CD4-positive, alpha-beta T cell (primary cell): ENCODE measurements around the gene PRR20C. TPM values are rescaled to one million over a fixed set of nuclear protein-coding genes. Genes with fewer than 3 reads are reported as not detected.
"Not testable (repeated sequence)": the region's sequence is repeated elsewhere in the genome, so short reads cannot be mapped to it uniquely, and the experiment has no call there.

ENCODE experiments used
- ATAC-seq: fragments of 200-7000 bp; cut with Tn5 transposase; one replicate; pipeline ENCODE4 v1.10.0; 2022; ENCODE audit warnings: mild to moderate bottlenecking; ENCODE audit not compliant: poor library complexity
- CTCF ChIA-PET: fragments of 350-600 bp; sonication (Branson Sonifier 250); formaldehyde crosslinking; loops from one replicate; lab custom pipeline; 2021; ENCODE audit warnings: antibody characterized with exemption, inconsistent platforms; lab: Charles Lee
- POLR2A ChIA-PET: fragments of 350-600 bp; sonication (Branson Sonifier 250); formaldehyde crosslinking; loops from one replicate; lab custom pipeline; 2021; ENCODE audit warnings: antibody characterized with exemption, inconsistent platforms; lab: Charles Lee
- DNase-seq, 14 experiments: peaks; one replicate each; pipeline ENCODE4 v3.0.0-alpha.2; 2013 to 2020; ENCODE audit warnings: mixed read lengths in 2 of 14
- H3K27ac ChIP-seq, 2 donors: one replicate each; pipeline versions ENCODE4 v1.5.1 to v1.7.0; 2013; ENCODE audit warnings: low read length in 2 of 2, low read depth in 1 of 2, mild to moderate bottlenecking in 1 of 2
- H3K27me3 ChIP-seq, 2 experiments: 1 replicate in 1 of 2; 2 replicates in 1 of 2; pipeline versions ENCODE4 v1.6.1 to v1.7.0; 2013; ENCODE audit warnings: low read length in 2 of 2, control low read depth in 1 of 2, mild to moderate bottlenecking in 1 of 2, moderate library complexity in 1 of 2; ENCODE audit not compliant: insufficient read depth in 2 of 2, control insufficient read depth in 1 of 2
- H3K36me3 ChIP-seq: one replicate; pipeline ENCODE4 v1.6.1; 2013; ENCODE audit warnings: low read length, control low read depth; ENCODE audit not compliant: insufficient read depth
- H3K4me1 ChIP-seq: one replicate; pipeline ENCODE4 v1.6.1; 2013; ENCODE audit warnings: low read length, control low read depth; ENCODE audit not compliant: insufficient read depth
- H3K4me3 ChIP-seq: one replicate; pipeline ENCODE4 v1.5.1; 2013; ENCODE audit warnings: mild to moderate bottlenecking, low read length, moderate library complexity
- H3K9me3 ChIP-seq, 2 experiments: 1 replicate in 1 of 2; 2 replicates in 1 of 2; pipeline versions ENCODE4 v1.6.1 to v1.7.0; 2013; ENCODE audit warnings: low read length in 2 of 2, mild to moderate bottlenecking in 2 of 2, control low read depth in 1 of 2, moderate library complexity in 1 of 2; ENCODE audit not compliant: control insufficient read depth in 1 of 2, insufficient read depth in 1 of 2
- H3K27ac Mint-ChIP-seq: one replicate; pipeline ENCODE4 v1.8.0; 2020; ENCODE audit warnings: mixed read lengths
- H3K27me3 Mint-ChIP-seq: one replicate; pipeline ENCODE4 v1.8.0; 2021; ENCODE audit warnings: mixed read lengths
- H3K36me3 Mint-ChIP-seq: one replicate; pipeline ENCODE4 v1.8.0; 2021; ENCODE audit warnings: low read depth, mixed read lengths
- H3K4me1 Mint-ChIP-seq: one replicate; pipeline ENCODE4 v1.8.0; 2021; ENCODE audit warnings: low read depth, mixed read lengths
- H3K4me3 Mint-ChIP-seq: one replicate; pipeline ENCODE4 v1.8.0; 2020; ENCODE audit warnings: mild to moderate bottlenecking, mixed read lengths
- H3K9me3 Mint-ChIP-seq: one replicate; pipeline ENCODE4 v1.8.0; 2020; ENCODE audit warnings: mixed read lengths
- CTCF ChIP-seq: fragments of 200-600 bp; IDR thresholded peaks from one replicate; pipeline ENCODE4 v1.8.0; 2022; ENCODE audit warnings: antibody characterized with exemption, mild to moderate bottlenecking
- intact Hi-C, 2 experiments: fragments of 100-400 bp; cut with DNase I in 1 of 2; cut with micrococcal nuclease in 1 of 2; formaldehyde crosslinking; loops; one replicate each; pipeline versions ENCODE4 v1.15.1 to v1.9.0; 2023 to 2025; cut with DNase I, micrococcal nuclease
- polyA plus RNA-seq, 2 donors: library from polyadenylated mRNA; unstranded; fragments of 120-200 nt; gene quantifications; one replicate each; pipeline ENCODE4 v1.2.1, GENCODE V29; 2013
- total RNA-seq, 174 experiments: library from RNA in 2 of 174; stranded (reverse) in 2 of 174; gene quantifications; one replicate each; pipeline ENCODE4 v1.2.3 and lab custom pipeline; 2021 to 2026

PRR20C gene
- total RNA-seq (not detected), total RNA-seq (lab: John Stamatoyannopoulos, UW) (0 reads per million in 172 experiments)
- polyA plus RNA-seq (2013, experiment 1 of 2): not detected
- polyA plus RNA-seq (2013, experiment 2 of 2): not detected

- H3K27ac ChIP-seq, H3K27ac Mint-ChIP-seq, H3K36me3 ChIP-seq, ATAC-seq, CTCF ChIA-PET, H3K27me3 ChIP-seq, H3K9me3 Mint-ChIP-seq, H3K4me1 ChIP-seq, POLR2A ChIA-PET, H3K4me3 ChIP-seq, DNase-seq, H3K27me3 Mint-ChIP-seq, H3K9me3 ChIP-seq, H3K4me3 Mint-ChIP-seq, intact Hi-C loops, H3K4me1 Mint-ChIP-seq, H3K36me3 Mint-ChIP-seq: not testable (repeated sequence)
Measured at GRCh38 chr13:57153761-57154160, at the start of gene PRR20C. PRR20C (plus strand) TSS chr13:57154061; CDS start chr13:57154448, 387 bp downstream.

- Mint-ChIP-seq H3K9me3 (peaks cover 21% of the 10 kb centered on the region), H3K4me1 (no peaks in the 10 kb centered on the region), H3K4me3 (no peak overlapping the region), H3K27me3 (no peaks in the 10 kb centered on the region), H3K36me3 (no peaks in the 10 kb centered on the region), H3K27ac (no peak overlapping the region)
- Histone ChIP-seq H3K4me3 (no peak overlapping the region), H3K27ac (no peak overlapping the region), H3K36me3 (no peaks in the 10 kb centered on the region), H3K4me1 (no peaks in the 10 kb centered on the region), H3K27me3 (no peaks in the 10 kb centered on the region), H3K9me3 (peaks cover 5 to 9% of the 10 kb centered on the region in 2 experiments)
- intact Hi-C loops: no loop called here
- ATAC-seq: no peak
- no peak for TF ChIP-seq CTCF
- ChIA-PET CTCF (no interaction called here), POLR2A (no interaction called here)
- no peak for DNase-seq
Measured at GRCh38 chr13:57114945-57115344, 38.9 kb upstream of the PRR20C start.

GRCh38 chr13:57123681-57124080 lies 30.2 kb upstream of the PRR20C start:
- DNase-seq: no peak
- H3K36me3 Mint-ChIP-seq: no peaks in the 10 kb centered on the region
- no peak overlapping the region for H3K4me3 ChIP-seq
- ChIA-PET CTCF (no interaction called here), POLR2A (no interaction called here)
- H3K4me1 ChIP-seq: no peaks in the 10 kb centered on the region
- H3K36me3 ChIP-seq: no peaks in the 10 kb centered on the region
- no peaks in the 10 kb centered on the region for H3K9me3 ChIP-seq
- peaks cover 16% of the 10 kb centered on the region for H3K9me3 Mint-ChIP-seq
- ATAC-seq: no peak
- H3K4me3 Mint-ChIP-seq: no peak overlapping the region
- TF ChIP-seq CTCF: no peak
- H3K4me1 Mint-ChIP-seq: no peaks in the 10 kb centered on the region
- H3K27ac Mint-ChIP-seq: no peak overlapping the region
- H3K27me3 Mint-ChIP-seq: no peaks in the 10 kb centered on the region
- no peak overlapping the region for H3K27ac ChIP-seq
- intact Hi-C loops: no loop called here
- no peaks in the 10 kb centered on the region for H3K27me3 ChIP-seq

GRCh38 chr13:57128909-57129308 lies 25.0 kb upstream of the PRR20C start:
- Mint-ChIP-seq H3K4me1 (no peaks in the 10 kb centered on the region), H3K36me3 (no peaks in the 10 kb centered on the region), H3K4me3 (no peak overlapping the region), H3K9me3 (peaks cover 12% of the 10 kb centered on the region), H3K27me3 (no peaks in the 10 kb centered on the region), H3K27ac (no peak overlapping the region)
- H3K27ac ChIP-seq: no peak overlapping the region
- H3K4me3 ChIP-seq: no peak overlapping the region
- no peak for TF ChIP-seq CTCF
- no peak for ATAC-seq
- no peaks in the 10 kb centered on the region for H3K36me3 ChIP-seq
- DNase-seq: no peak
- H3K27me3 ChIP-seq: no peaks in the 10 kb centered on the region
- H3K9me3 ChIP-seq: peaks cover 0 to 8% of the 10 kb centered on the region in 2 experiments
- ChIA-PET POLR2A (no interaction called here), CTCF (no interaction called here)
- no peaks in the 10 kb centered on the region for H3K4me1 ChIP-seq
- intact Hi-C loops: no loop called here
